HepG2 (cell line): ENCODE measurements around the gene HIVEP2. TPM values are rescaled to one million over a fixed set of nuclear protein-coding genes. Genes with fewer than 3 reads are reported as not detected.

Experiments used
- CBX2 ChIP-seq, 2 experiments: fragments of 200-600 bp in 1 of 2; sonication (generic); formaldehyde crosslinking in 1 of 2; IDR thresholded peaks; 2 replicates each; pipeline versions ENCODE4 v1.7.0 to v1.8.1; 2018 to 2022; ENCODE audit warnings: low read depth in 2 of 2, low read length in 1 of 2, mild to moderate bottlenecking in 1 of 2, missing genetic modification reagents in 1 of 2
- CENPBD1 ChIP-seq: sonication (generic); formaldehyde crosslinking; IDR thresholded peaks from 2 replicates; pipeline ENCODE4 v1.8.0; 2022; ENCODE audit warnings: missing genetic modification reagents, low read depth, mild to moderate bottlenecking, borderline replicate concordance
- GRHL1 ChIP-seq: sonication (generic); formaldehyde crosslinking; conservative IDR thresholded peaks from 2 replicates; pipeline ENCODE4 v1.8.0; 2022; ENCODE audit warnings: missing genetic modification reagents
- HIVEP1 ChIP-seq: sonication (generic); formaldehyde crosslinking; IDR thresholded peaks from 2 replicates; pipeline ENCODE4 v1.4.0; 2020; ENCODE audit warnings: mild to moderate bottlenecking, missing genetic modification reagents
- HOXD1 ChIP-seq: sonication (generic); formaldehyde crosslinking; IDR thresholded peaks from 2 replicates; pipeline ENCODE4 v1.5.0; 2020; ENCODE audit warnings: missing genetic modification reagents
- IRX3 ChIP-seq: sonication (generic); formaldehyde crosslinking; IDR thresholded peaks from 2 replicates; pipeline ENCODE4 v1.8.1; 2023; ENCODE audit warnings: mild to moderate bottlenecking, low read depth, missing genetic modification reagents, borderline replicate concordance
- KDM2A ChIP-seq: sonication (generic); formaldehyde crosslinking; IDR thresholded peaks from 2 replicates; pipeline ENCODE4 v1.4.0; 2020; ENCODE audit warnings: low read depth, missing genetic modification reagents, borderline replicate concordance
- KDM5A ChIP-seq: fragments of 200-600 bp; sonication (generic); IDR thresholded peaks from 2 replicates; pipeline ENCODE4 v1.7.0; 2018; ENCODE audit warnings: antibody characterized with exemption, mild to moderate bottlenecking, low read length, borderline replicate concordance
- LBX2 ChIP-seq: sonication (generic); formaldehyde crosslinking; IDR thresholded peaks from 2 replicates; pipeline ENCODE4 v1.5.0; 2020; ENCODE audit warnings: missing genetic modification reagents, mild to moderate bottlenecking, borderline replicate concordance
- MTF1 ChIP-seq: sonication (generic); formaldehyde crosslinking; IDR thresholded peaks from 2 replicates; pipeline ENCODE4 v1.5.0; 2020; ENCODE audit warnings: missing genetic modification reagents
- NONO ChIP-seq, 2 experiments: fragments of 450-650 bp in 1 of 2; sonication (generic) in 1 of 2; formaldehyde crosslinking in 1 of 2; IDR thresholded peaks in 1 of 2; conservative IDR thresholded peaks in 1 of 2; 2 replicates each; pipeline versions ENCODE4 v1.6.1 to v1.8.0; 2017 to 2022; ENCODE audit warnings: mild to moderate bottlenecking in 1 of 2, missing genetic modification reagents in 1 of 2, moderate library complexity in 1 of 2
- RAD21 ChIP-seq: fragments of 450-650 bp; formaldehyde crosslinking; IDR thresholded peaks from 2 replicates; pipeline ENCODE4 v1.5.0; 2020; ENCODE audit warnings: mild to moderate bottlenecking
- SOX5 ChIP-seq: IDR thresholded peaks from 2 replicates; pipeline ENCODE4 v1.6.1; 2016; ENCODE audit warnings: borderline replicate concordance
- THAP11 ChIP-seq: IDR thresholded peaks from 2 replicates; pipeline ENCODE4 v1.6.1; 2016; ENCODE audit warnings: missing biosample characterization, missing genetic modification reagents
- ZNF224 ChIP-seq: sonication (generic); formaldehyde crosslinking; IDR thresholded peaks from 2 replicates; pipeline ENCODE4 v1.5.0; 2020; ENCODE audit warnings: mild to moderate bottlenecking, missing genetic modification reagents
- ZNF260 ChIP-seq: sonication (generic); formaldehyde crosslinking; IDR thresholded peaks from 2 replicates; pipeline ENCODE4 v1.4.0; 2020; ENCODE audit warnings: missing genetic modification reagents, low read depth, mild to moderate bottlenecking, borderline replicate concordance
- ZNF547 ChIP-seq: sonication (generic); formaldehyde crosslinking; IDR thresholded peaks from 2 replicates; pipeline ENCODE4 v1.5.1; 2020; ENCODE audit warnings: mild to moderate bottlenecking, missing genetic modification reagents
- ZNF724P ChIP-seq: sonication (generic); formaldehyde crosslinking; IDR thresholded peaks from 2 replicates; pipeline ENCODE4 v1.8.0; 2022; ENCODE audit warnings: missing genetic modification reagents, borderline replicate concordance
- polyA plus RNA-seq, 8 experiments: library from polyadenylated mRNA; depleted of rRNA in 3 of 8; stranded (reverse) in 7 of 8; unstranded in 1 of 8; fragments of >200 nt; fragmentation: Illumina TruSeq in 4 of 8; extraction: Trizol in 4 of 8; gene quantifications; 2 replicates each; pipeline versions ENCODE4 v1.2.1 to v1.2.3, GENCODE V29; 2011 to 2016; ENCODE audit warnings: low read depth in 4 of 8, missing spikeins in 1 of 8, mixed read lengths in 1 of 8; ENCODE audit not compliant: insufficient read depth in 1 of 8
- total RNA-seq, 5 experiments: library from RNA; depleted of rRNA; stranded (reverse); fragments of >200 nt; fragmentation: Illumina TruSeq; extraction: Trizol; gene quantifications; 2 replicates each; pipeline ENCODE4 v1.2.3, GENCODE V29; 2016; ENCODE audit warnings: low read depth in 1 of 5
- TF ChIP-seq, protein P1 (sequence below): sonication (generic); formaldehyde crosslinking; IDR thresholded peaks from 2 replicates; pipeline ENCODE4 v1.4.0; 2020; ENCODE audit warnings: mild to moderate bottlenecking, missing genetic modification reagents
- TF ChIP-seq, protein P2 (sequence below): IDR thresholded peaks from 2 replicates; pipeline ENCODE4 v1.6.1; 2016; ENCODE audit warnings: low read depth, control low read depth

HIVEP2 gene
- total and polyA plus RNA-seq, 2 of the 13 experiments (the other 11 are each of a cell fraction or from before 2014, with no cell fraction given) = 3.4 to 12.9 TPM

- peak; percentile 36; the same call in 1 of the 2 replicates for TF ChIP-seq KDM5A
- TF ChIP-seq ZNF260 (CRISPR knock-in tag) = no peak
- TF ChIP-seq SOX5 (CRISPR knock-in tag) = peak; percentile 98
- TF ChIP-seq CBX2 (IDR thresholded peaks at IDR 0.05; ENCODE audit: low read depth, low read length) = no peak
- no peak for TF ChIP-seq CBX2 (CRISPR knock-in tag; IDR thresholded peaks at IDR 0.05; ENCODE audit: low read depth)
- TF ChIP-seq ZNF547 (CRISPR knock-in tag) = peak; percentile 76
- TF ChIP-seq LBX2 (CRISPR knock-in tag) = peak; percentile 68; the same call in 1 of the 2 replicates
- TF ChIP-seq, protein P1, sequence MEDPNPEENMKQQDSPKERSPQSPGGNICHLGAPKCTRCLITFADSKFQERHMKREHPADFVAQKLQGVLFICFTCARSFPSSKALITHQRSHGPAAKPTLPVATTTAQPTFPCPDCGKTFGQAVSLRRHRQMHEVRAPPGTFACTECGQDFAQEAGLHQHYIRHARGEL (CRISPR knock-in tag) = no peak
- TF ChIP-seq NONO (IDR thresholded peaks at IDR 0.05) = no peak
- TF ChIP-seq NONO (CRISPR knock-in tag; conservative IDR thresholded peaks at IDR 0.05) = peak; percentile 93
- TF ChIP-seq, protein P2, sequence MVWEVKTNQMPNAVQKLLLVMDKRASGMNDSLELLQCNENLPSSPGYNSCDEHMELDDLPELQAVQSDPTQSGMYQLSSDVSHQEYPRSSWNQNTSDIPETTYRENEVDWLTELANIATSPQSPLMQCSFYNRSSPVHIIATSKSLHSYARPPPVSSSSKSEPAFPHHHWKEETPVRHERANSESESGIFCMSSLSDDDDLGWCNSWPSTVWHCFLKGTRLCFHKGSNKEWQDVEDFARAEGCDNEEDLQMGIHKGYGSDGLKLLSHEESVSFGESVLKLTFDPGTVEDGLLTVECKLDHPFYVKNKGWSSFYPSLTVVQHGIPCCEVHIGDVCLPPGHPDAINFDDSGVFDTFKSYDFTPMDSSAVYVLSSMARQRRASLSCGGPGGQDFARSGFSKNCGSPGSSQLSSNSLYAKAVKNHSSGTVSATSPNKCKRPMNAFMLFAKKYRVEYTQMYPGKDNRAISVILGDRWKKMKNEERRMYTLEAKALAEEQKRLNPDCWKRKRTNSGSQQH (CRISPR knock-in tag) = peak; percentile 41; the same call in 1 of the 2 replicates
- TF ChIP-seq MTF1 (CRISPR knock-in tag) = no peak
- TF ChIP-seq HIVEP1 = peak; percentile 97
- TF ChIP-seq KDM2A (CRISPR knock-in tag) = peak; percentile 95
- TF ChIP-seq ZNF224 (CRISPR knock-in tag) = no peak
- no peak for TF ChIP-seq CENPBD1 (CRISPR knock-in tag)
- peak; percentile 90 for TF ChIP-seq RAD21
- peak; percentile 93 for TF ChIP-seq ZNF724P (CRISPR knock-in tag)
- peak; percentile 86; the same call in 1 of the 2 replicates for TF ChIP-seq HOXD1 (CRISPR knock-in tag)
- peak; percentile 22; the same call in 1 of the 2 replicates for TF ChIP-seq IRX3
- no peak for TF ChIP-seq GRHL1 (CRISPR knock-in tag)
- peak; percentile 83 for TF ChIP-seq THAP11 (CRISPR knock-in tag)
Observed at GRCh38 chr6:142845624-142846458, 99.1 kb downstream of the HIVEP2 start (continued).
